Measurements from ENCODE around the gene NR4A1.

NR4A1 gene

GRCh38 chr12:52054231-52054832, 3.1 kb downstream of the NR4A1 start:
- TF ChIP-seq TSHZ2 (CRISPR knock-in tag; IDR thresholded peaks at IDR 0.05), result no peak
- no peak for TF ChIP-seq ZC3H10 (CRISPR knock-in tag; IDR thresholded peaks at IDR 0.05)
- no peak for TF ChIP-seq BACH2 (CRISPR knock-in tag; IDR thresholded peaks at IDR 0.05; ENCODE audit: borderline replicate concordance)
- TF ChIP-seq CSRNP3 (CRISPR knock-in tag; IDR thresholded peaks at IDR 0.05), result no peak
- no peak for TF ChIP-seq ESRRG (CRISPR knock-in tag; IDR thresholded peaks at IDR 0.05)
- ATAC-seq, result no peak

GRCh38 chr12:52054833-52055730, 3.8 kb downstream of the NR4A1 start:
- TF ChIP-seq RARB (CRISPR knock-in tag; IDR thresholded peaks at IDR 0.05) (no peak), BACH2 (CRISPR knock-in tag; IDR thresholded peaks at IDR 0.05; ENCODE audit: borderline replicate concordance) (no peak)
- no peak for ATAC-seq

GRCh38 chr12:52055731-52056711, 4.8 kb downstream of the NR4A1 start:
- no peak for ATAC-seq
- TF ChIP-seq TCF4 (CRISPR knock-in tag; IDR thresholded peaks at IDR 0.05; ENCODE audit: borderline replicate concordance) (no peak), GLIS3 (CRISPR knock-in tag; IDR thresholded peaks at IDR 0.05) (no peak), ESRRG (CRISPR knock-in tag; IDR thresholded peaks at IDR 0.05) (no peak), TSHZ2 (CRISPR knock-in tag; IDR thresholded peaks at IDR 0.05) (no peak), ZNF70 (CRISPR knock-in tag; IDR thresholded peaks at IDR 0.05) (no peak), ARNTL (CRISPR knock-in tag; IDR thresholded peaks at IDR 0.05; ENCODE audit: borderline replicate concordance, low read depth) (no peak), TOX (CRISPR knock-in tag; IDR thresholded peaks at IDR 0.05; ENCODE audit: borderline replicate concordance) (no peak), PPARA (CRISPR knock-in tag; IDR thresholded peaks at IDR 0.05; ENCODE audit: borderline replicate concordance) (no peak), CSRNP3 (CRISPR knock-in tag; IDR thresholded peaks at IDR 0.05) (no peak), CREB5 (CRISPR knock-in tag; IDR thresholded peaks at IDR 0.05; ENCODE audit: low read depth) (no peak; the same call in 1 of the 2 replicates), CSDC2 (CRISPR knock-in tag; IDR thresholded peaks at IDR 0.05) (no peak), ZNF565 (CRISPR knock-in tag; conservative IDR thresholded peaks at IDR 0.05; ENCODE audit: low read depth) (no peak), BACH2 (CRISPR knock-in tag; IDR thresholded peaks at IDR 0.05; ENCODE audit: borderline replicate concordance) (no peak), OSR1 (CRISPR knock-in tag; IDR thresholded peaks at IDR 0.05) (no peak), RARB (CRISPR knock-in tag; IDR thresholded peaks at IDR 0.05) (no peak), ISL1 (CRISPR knock-in tag; IDR thresholded peaks at IDR 0.05) (no peak)
